ENCODE results near the gene UNC80.

UNC80 gene

DNA sequence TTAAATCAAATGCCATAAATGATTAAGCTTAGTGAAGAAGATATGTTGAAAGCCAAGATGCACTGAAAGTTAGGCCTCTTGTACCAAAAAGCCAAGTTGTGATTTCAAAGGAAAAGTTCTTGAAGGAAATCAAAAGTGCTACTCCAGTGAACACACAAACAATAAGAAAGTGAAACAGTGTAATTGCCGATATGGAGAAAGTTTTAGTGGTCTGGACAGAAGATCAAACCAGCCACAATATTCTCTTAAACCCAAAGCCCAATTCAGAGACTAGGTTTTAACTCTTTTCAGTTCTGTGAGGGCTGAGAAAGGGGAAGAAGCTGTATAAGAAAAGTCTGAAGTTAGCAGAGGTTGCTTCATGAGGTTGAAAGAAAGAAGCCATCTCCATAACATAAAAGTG is 129.0 kb downstream of the UNC80 start:
- TF ChIP-seq, protein P1, sequence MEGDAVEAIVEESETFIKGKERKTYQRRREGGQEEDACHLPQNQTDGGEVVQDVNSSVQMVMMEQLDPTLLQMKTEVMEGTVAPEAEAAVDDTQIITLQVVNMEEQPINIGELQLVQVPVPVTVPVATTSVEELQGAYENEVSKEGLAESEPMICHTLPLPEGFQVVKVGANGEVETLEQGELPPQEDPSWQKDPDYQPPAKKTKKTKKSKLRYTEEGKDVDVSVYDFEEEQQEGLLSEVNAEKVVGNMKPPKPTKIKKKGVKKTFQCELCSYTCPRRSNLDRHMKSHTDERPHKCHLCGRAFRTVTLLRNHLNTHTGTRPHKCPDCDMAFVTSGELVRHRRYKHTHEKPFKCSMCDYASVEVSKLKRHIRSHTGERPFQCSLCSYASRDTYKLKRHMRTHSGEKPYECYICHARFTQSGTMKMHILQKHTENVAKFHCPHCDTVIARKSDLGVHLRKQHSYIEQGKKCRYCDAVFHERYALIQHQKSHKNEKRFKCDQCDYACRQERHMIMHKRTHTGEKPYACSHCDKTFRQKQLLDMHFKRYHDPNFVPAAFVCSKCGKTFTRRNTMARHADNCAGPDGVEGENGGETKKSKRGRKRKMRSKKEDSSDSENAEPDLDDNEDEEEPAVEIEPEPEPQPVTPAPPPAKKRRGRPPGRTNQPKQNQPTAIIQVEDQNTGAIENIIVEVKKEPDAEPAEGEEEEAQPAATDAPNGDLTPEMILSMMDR (IDR thresholded peaks at IDR 0.05; ENCODE audit: poor library complexity, severe bottlenecking), result no peak
- Histone ChIP-seq H3K4me1 (ENCODE audit: insufficient read depth, poor library complexity, severe bottlenecking) (no peaks in the 10 kb centered on the region), H3K36me3 (ENCODE audit: low read depth) (no peaks in the 10 kb centered on the region), H3K4me3 (ENCODE audit: severe bottlenecking) (no peak overlapping the region), H3K27ac (ENCODE audit: poor library complexity, severe bottlenecking) (no peak overlapping the region), H3K9me3 (ENCODE audit: severe bottlenecking) (no peaks in the 10 kb centered on the region), H3K27me3 (ENCODE audit: insufficient read depth, poor library complexity, severe bottlenecking) (no peaks in the 10 kb centered on the region)
- ATAC-seq (ENCODE audit: low read depth) (no peak), DNase-seq (ENCODE audit: low spot score) (no peak)

DNA sequence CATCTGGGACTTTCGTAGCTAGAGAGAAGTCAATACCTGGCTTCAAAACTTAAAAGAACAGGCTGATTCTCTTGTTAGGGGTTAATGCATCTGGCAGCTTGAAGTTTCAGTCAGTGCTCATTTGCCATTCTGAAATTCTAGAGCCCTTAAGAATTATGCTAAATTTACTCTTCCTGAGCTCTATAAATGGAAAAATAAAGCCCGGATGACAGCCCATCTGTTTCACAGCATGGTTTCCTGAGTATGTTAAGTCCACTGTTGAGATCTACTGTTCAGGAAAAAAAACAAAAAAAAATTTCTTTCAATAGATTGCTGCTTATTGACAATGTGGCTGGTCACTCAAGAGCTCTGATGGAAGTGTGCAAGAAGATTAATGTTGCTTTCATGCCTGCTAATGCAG is 129.5 kb downstream of the UNC80 start:
- TF ChIP-seq, protein P1 (IDR thresholded peaks at IDR 0.05; ENCODE audit: poor library complexity, severe bottlenecking), result no peak
- ATAC-seq (ENCODE audit: low read depth) (no peak), DNase-seq (ENCODE audit: low spot score) (no peak)
- H3K9me3 ChIP-seq (ENCODE audit: severe bottlenecking), result no peaks in the 10 kb centered on the region
- H3K27me3 ChIP-seq (ENCODE audit: insufficient read depth, poor library complexity, severe bottlenecking), result no peaks in the 10 kb centered on the region
- no peak overlapping the region for H3K4me3 ChIP-seq (ENCODE audit: severe bottlenecking)
- H3K36me3 ChIP-seq (ENCODE audit: low read depth), result no peaks in the 10 kb centered on the region
- H3K4me1 ChIP-seq (ENCODE audit: insufficient read depth, poor library complexity, severe bottlenecking), result no peaks in the 10 kb centered on the region
- H3K27ac ChIP-seq (ENCODE audit: poor library complexity, severe bottlenecking), result no peak overlapping the region

DNA sequence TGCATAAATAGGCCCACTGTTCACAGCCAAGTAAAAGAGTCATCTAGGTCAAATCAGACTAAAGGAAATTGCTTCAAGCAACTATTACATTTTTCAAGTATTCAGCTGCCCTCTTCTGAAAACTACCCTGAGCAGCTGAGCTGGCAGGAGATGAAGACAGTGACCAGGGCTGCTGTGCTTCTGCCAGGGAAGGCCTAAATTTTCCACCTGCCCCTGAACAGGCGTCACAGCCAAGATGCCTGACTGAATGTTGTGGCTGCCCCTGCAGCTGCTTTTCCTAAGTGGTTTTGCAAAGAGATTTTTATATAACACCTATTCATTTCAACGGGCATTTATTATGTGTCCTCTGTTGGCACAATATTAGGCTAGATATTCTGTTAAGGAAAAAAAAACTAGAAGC is 134.1 kb downstream of the UNC80 start:
- Histone ChIP-seq H3K36me3 (ENCODE audit: low read depth) (no peaks in the 10 kb centered on the region), H3K4me3 (ENCODE audit: severe bottlenecking) (no peak overlapping the region), H3K27me3 (ENCODE audit: insufficient read depth, poor library complexity, severe bottlenecking) (no peaks in the 10 kb centered on the region), H3K9me3 (ENCODE audit: severe bottlenecking) (no peaks in the 10 kb centered on the region), H3K4me1 (ENCODE audit: insufficient read depth, poor library complexity, severe bottlenecking) (no peaks in the 10 kb centered on the region), H3K27ac (ENCODE audit: poor library complexity, severe bottlenecking) (no peak overlapping the region)
- DNase-seq (ENCODE audit: low spot score) (no peak), ATAC-seq (ENCODE audit: low read depth) (no peak)
- TF ChIP-seq, protein P1 (IDR thresholded peaks at IDR 0.05; ENCODE audit: poor library complexity, severe bottlenecking), result no peak

DNA sequence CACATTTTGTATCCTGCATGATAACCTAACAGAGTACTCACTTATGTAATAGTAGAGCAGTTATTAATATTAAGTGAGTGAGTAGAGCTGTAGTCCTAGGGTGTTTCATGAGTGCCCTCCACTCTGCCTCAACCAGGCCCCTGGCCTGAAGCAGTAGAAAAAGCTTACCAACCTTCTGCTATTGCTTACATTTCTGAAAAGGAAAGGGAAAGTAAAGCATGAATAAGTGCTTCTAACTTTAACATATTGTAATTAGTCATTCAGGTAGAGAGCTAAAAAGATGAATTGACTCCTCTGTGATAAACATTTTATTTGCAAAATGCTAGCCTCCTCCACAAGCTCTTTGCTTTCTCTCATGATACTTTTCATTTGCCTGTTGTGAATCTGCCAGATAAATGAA is 136.1 kb downstream of the UNC80 start:
- Histone ChIP-seq H3K27ac (ENCODE audit: poor library complexity, severe bottlenecking) (no peak overlapping the region), H3K9me3 (ENCODE audit: severe bottlenecking) (no peaks in the 10 kb centered on the region), H3K36me3 (ENCODE audit: low read depth) (no peaks in the 10 kb centered on the region), H3K4me1 (ENCODE audit: insufficient read depth, poor library complexity, severe bottlenecking) (no peaks in the 10 kb centered on the region), H3K4me3 (ENCODE audit: severe bottlenecking) (no peak overlapping the region), H3K27me3 (ENCODE audit: insufficient read depth, poor library complexity, severe bottlenecking) (no peaks in the 10 kb centered on the region)
- TF ChIP-seq, protein P1 (IDR thresholded peaks at IDR 0.05; ENCODE audit: poor library complexity, severe bottlenecking), result no peak
- DNase-seq (ENCODE audit: low spot score) (no peak), ATAC-seq (ENCODE audit: low read depth) (no peak)

DNA sequence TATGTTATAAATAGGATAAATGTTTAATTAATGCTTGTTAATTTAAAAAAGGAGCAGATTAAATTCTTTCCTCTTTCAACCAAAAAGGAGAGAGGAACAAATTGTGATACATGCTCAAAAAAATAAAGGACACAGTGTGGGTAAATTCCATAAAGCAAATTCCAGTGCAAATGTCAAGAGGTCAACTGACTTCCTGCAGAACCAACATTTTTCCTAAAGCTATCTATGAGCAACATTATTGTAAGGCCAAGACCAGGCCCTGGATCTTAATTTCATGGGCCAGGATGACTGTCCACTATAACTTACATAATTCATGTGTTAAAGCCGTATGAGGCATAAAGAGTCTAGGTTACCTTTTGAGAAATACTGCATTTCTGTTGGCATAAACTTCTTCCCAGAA is 136.9 kb downstream of the UNC80 start:
- no peak for DNase-seq (ENCODE audit: low spot score)
- TF ChIP-seq, protein P1 (IDR thresholded peaks at IDR 0.05; ENCODE audit: poor library complexity, severe bottlenecking), result no peak
- ATAC-seq (ENCODE audit: low read depth), result no peak
- Histone ChIP-seq H3K4me1 (ENCODE audit: insufficient read depth, poor library complexity, severe bottlenecking) (no peaks in the 10 kb centered on the region), H3K27ac (ENCODE audit: poor library complexity, severe bottlenecking) (no peak overlapping the region), H3K4me3 (ENCODE audit: severe bottlenecking) (no peak overlapping the region), H3K27me3 (ENCODE audit: insufficient read depth, poor library complexity, severe bottlenecking) (no peaks in the 10 kb centered on the region), H3K9me3 (ENCODE audit: severe bottlenecking) (no peaks in the 10 kb centered on the region), H3K36me3 (ENCODE audit: low read depth) (no peaks in the 10 kb centered on the region)
